ENCODE data around the gene PTPRN2.

DNA sequence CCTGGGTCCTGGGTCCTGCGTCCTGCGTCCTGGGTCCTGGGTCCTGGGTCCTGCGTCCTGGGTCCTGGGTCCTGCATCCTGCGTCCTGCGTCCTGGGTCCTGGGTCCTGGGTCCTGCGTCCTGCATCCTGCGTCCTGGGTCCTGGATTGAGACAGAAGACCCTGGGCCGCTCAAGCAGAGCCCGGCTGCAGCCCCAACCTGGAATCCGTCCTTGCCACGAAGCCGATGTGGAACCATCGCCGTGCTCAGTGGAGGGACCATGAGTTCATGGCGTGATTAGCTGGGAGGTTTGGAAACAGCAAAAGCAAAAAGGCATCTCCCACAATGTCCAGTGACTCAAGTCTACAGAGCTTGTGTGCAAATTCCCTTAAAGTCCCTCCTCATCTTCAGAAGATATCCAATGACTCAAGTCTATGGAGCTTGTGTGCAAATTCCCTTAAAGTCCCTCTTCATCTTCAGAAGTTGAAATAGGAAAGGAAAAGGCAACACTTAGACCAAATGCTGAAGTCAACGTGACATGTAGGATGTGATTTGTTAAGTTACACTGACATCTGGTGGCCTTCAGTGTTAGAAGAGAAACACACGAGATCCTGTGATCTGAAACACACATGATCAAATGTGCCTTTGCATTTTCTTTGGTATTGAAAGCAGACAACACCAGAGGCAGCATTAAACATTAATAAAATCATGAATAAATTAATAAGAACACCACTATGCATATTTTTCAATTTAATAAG, 179.9 kb downstream of the PTPRN2 start:
- TF ChIP-seq FOXK2 (IDR thresholded peaks at IDR 0.05) (no peak), FOXA1 (IDR thresholded peaks at IDR 0.05) (no peak), LEF1 (IDR thresholded peaks at IDR 0.05; ENCODE audit: borderline replicate concordance) (no peak), ARNT (IDR thresholded peaks at IDR 0.05) (no peak), TARDBP (IDR thresholded peaks at IDR 0.05) (no peak), BHLHE40 (IDR thresholded peaks at IDR 0.05; ENCODE audit: borderline replicate concordance) (no peak), FOXM1 (IDR thresholded peaks at IDR 0.05; ENCODE audit: borderline replicate concordance) (no peak), ZNF384 (IDR thresholded peaks at IDR 0.05) (no peak), SUZ12 (IDR thresholded peaks at IDR 0.05) (no peak)
- TF ChIP-seq, protein P1, sequence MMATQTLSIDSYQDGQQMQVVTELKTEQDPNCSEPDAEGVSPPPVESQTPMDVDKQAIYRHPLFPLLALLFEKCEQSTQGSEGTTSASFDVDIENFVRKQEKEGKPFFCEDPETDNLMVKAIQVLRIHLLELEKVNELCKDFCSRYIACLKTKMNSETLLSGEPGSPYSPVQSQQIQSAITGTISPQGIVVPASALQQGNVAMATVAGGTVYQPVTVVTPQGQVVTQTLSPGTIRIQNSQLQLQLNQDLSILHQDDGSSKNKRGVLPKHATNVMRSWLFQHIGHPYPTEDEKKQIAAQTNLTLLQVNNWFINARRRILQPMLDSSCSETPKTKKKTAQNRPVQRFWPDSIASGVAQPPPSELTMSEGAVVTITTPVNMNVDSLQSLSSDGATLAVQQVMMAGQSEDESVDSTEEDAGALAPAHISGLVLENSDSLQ (IDR thresholded peaks at IDR 0.05): no peak
